Measurements from ENCODE around the gene ANGPTL5.
"Not testable (repeated sequence)": the region's sequence is repeated elsewhere in the genome, so short reads cannot be mapped to it uniquely, and the experiment has no call there.

ANGPTL5 gene

DNA sequence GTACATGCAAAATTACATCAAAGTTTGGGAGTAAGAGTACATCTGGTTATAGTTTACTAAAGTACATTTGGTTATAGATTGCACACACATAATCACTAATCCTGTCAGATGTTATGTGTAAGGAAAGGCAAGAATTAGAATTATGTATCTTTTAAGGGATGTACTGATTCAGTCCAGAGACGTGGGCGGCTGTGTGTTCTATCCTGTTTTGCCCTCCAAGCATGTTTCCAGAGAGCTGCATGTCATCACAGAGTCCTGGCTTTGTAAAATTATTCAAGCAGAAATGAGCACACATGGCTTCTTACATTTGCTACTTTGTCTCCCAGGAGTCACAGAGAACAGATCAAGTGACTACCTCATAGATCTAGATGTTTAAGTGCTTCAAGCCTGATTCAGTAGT, 34.7 kb downstream of the ANGPTL5 start:
- no peak for DNase-seq

GRCh38 chr11:101880222-101880621, 36.1 kb downstream of the ANGPTL5 start:
- no peak for DNase-seq

- DNase-seq = no peak
Observed at GRCh38 chr11:101872171-101872882, 44.0 kb downstream of the ANGPTL5 start.

DNA sequence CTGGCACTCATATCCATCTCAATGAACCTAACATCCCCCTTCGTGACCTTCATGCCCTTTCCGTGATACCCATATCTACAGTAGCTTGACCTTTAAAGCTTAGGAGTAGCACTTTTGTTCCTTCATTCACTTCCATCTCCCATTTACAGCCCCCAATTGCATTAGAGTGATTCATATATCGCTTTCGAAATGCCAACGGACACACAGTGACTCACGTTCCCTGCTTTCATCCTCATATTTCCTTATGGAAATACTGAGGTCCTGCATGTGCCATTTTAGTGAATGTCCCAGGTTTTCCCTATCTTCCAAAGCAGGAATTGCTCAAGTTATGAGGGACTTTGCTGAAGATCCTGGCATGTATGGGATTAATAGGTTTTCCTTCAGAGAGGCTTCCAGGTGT, 45.8 kb downstream of the ANGPTL5 start:
- no peak for DNase-seq

GRCh38 chr11:101867951-101868350, 48.4 kb downstream of the ANGPTL5 start:
- no peak for DNase-seq

DNA sequence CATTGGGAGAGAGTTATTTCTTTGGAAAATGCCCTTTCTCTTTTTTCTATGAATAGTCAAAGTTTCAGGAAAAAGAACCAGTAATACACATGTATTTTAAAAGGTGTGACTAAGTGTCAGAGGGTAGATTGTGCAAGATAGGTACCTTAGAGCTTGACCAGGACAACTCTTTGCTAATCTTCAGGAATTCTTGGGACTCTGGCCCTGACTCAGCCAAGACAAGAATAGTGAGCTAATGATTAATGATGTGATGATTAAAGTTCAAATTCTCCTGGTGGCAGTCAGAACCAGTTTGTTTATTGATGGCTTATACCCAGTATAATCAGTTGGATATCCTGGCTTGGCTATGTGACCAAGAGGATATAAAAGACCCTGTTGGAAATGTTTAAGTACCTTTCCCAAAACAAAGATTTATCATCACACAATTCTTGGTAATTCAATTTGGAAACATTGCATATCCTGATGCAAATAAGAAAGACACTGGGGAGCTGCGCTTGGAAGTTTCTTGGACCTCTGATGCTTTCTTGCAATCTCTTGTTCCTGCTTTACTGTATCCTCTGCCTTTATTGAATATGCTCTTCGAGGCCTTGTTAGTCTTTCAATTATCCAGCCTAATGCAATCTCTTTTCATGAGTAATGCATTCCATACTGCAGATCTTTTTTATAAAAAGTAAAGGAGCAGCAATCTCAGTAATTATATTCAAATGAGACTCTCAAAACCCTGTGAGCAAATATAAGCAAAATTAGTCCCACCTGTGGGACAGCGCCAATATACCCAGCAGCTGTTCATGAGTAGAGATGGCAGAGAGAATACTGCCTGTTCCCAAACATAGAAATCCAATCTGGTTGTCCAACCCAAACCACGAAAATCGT, 49.5 kb downstream of the ANGPTL5 start:
- no peak for DNase-seq

DNA sequence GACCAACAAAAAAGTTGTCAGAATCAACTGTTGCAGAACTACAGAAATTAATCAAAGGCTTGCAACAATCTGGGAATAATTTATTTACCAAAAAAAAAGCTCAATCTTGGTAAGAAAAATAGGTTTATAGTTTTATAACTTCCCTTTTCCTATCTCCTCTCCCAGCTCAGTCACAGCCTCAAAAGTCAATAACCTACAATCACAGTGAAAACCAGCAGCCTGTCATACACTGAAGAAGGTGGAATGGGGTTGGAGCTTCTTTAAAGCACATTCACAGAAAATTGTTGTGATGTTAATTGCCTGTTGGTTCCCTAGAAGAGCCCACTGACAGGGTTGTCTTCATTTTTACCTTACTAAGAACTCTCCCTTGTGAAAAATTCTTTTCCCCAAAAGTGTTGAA, 52.2 kb downstream of the ANGPTL5 start:
- no peak for DNase-seq

GRCh38 chr11:101863361-101863760, 53.0 kb downstream of the ANGPTL5 start:
- no peak for DNase-seq

GRCh38 chr11:101862391-101863233, 53.7 kb downstream of the ANGPTL5 start:
- DNase-seq = no peak

DNA sequence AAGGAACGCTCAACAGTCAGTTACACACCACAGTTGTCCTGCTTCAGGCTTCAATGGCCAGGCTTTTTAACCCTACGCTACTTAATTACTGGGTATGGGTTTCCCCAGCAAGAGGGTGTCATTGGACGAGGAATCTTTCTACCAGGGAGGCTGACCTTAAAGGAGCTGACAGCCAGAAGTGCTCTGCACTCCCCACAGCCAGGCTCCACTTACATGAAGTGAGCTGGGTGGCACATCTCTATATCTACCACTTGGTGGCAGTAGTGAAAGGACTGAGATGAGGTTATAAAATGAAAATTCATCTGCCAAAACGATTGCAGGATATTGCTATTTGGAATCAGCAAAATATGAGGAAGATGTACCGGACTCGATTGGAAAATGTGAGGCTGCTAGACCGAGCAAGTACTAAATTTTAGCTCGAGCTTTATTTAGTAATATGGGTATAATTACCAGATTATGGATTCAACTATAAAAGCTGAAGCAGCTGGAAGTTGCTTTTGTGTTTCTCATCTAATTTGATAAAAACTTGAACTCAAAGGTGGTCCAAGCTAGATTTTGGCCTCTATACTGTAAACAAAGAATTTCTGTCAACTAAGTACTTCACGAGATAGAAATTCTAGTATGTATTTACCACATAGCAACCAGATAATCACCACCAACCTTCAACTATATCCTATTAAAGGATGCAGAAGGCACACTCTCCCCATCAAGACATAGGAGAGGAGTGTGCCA, 55.5 kb downstream of the ANGPTL5 start:
- no peak for DNase-seq

- DNase-seq = not testable (repeated sequence)
Observed at GRCh38 chr11:101852260-101852659, 64.1 kb downstream of the ANGPTL5 start.

DNA sequence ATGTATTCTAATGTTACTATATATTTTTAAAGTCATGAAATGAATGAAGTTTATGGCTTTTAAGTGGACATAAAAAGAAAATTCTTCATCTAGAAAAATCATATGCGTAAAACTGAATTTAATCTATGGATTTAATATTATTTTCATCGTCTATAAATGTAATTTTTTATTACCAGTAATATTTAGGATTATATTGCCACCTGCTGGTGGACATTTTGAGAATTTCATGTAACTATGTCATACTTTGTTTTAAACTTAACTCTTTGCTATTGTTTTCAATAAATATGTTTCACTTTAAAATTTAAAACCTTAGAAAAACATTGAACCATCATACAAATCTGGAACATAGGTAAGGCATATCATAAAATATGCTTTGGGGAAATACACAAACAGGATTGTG, 68.1 kb downstream of the ANGPTL5 start:
- DNase-seq = no peak

DNA sequence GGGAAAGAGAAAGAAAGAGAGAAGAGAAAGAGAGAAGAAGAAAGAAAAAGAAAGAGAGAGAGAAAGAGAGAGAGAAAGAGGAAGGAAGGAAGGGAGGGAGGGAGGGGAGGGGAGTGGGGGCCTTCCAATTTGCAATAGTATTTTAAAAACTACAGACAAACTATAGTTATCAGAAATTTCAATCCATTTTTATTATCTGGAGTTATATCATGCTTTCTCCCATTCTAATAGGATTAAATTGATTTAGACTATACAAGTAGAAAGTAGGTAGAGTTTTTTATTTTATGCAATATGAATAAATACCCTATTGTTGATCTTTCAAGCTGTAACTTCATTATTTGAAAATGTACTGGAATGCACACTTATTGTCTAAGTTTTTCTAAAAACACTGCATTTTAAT, 71.7 kb downstream of the ANGPTL5 start:
- DNase-seq = no peak

DNA sequence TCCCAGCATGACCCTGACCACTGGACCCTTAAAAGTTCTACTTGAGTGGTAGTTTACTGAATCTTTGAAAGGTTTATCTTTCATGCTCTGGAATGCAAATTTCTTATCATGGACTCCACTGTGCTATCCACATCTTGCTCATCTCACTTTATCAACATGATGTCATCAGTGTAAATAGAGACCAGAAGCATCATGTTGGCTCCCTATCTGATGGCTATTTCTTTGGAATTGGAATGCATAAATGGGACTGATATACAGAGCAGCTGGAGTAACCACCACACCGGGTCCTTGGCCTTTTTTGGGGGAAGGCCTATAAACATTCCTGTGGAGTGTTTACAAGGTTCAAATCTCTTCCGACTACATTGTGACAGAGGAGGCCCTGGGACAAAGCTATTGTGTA, 75.6 kb downstream of the ANGPTL5 start:
- no peak for DNase-seq
